SU-DHL-6 (cell line): ENCODE data around the gene CDIP1.

Experiments used
- H2AFZ ChIP-seq: fragments of 200-600 bp; sonication (generic); 2 replicates; pipeline ENCODE4 v1.6.1; 2014; ENCODE audit warnings: low read depth, mild to moderate bottlenecking, moderate library complexity, mixed read lengths, antibody characterized with exemption, low read length; ENCODE audit not compliant: severe bottlenecking
- H3F3A ChIP-seq: fragments of 200-600 bp; shearing (Covaris generic); 2 replicates; pipeline ENCODE4 v1.6.0; 2016; ENCODE audit warnings: antibody characterized with exemption, mild to moderate bottlenecking; ENCODE audit not compliant: insufficient read depth
- H3K27ac ChIP-seq: fragments of 200-600 bp; sonication (generic); 2 replicates; pipeline ENCODE4 v1.5.1; 2016; ENCODE audit warnings: low read depth, mild to moderate bottlenecking, low read length, moderate library complexity, mixed read lengths
- H3K27me3 ChIP-seq: fragments of 200-600 bp; sonication (generic), shearing (Covaris generic); 2 replicates; pipeline ENCODE4 v1.6.0; 2014; ENCODE audit warnings: mild to moderate bottlenecking, low read length
- H3K36me3 ChIP-seq: fragments of 200-600 bp; sonication (generic); 2 replicates; pipeline ENCODE4 v1.6.1; 2014; ENCODE audit warnings: mild to moderate bottlenecking, low read length, mixed read lengths
- H3K4me2 ChIP-seq: fragments of 300-600, 200-600 bp; shearing (Covaris generic), sonication (generic); 2 replicates; pipeline ENCODE4 v1.6.0; 2014; ENCODE audit warnings: low read length, low read depth, mild to moderate bottlenecking; ENCODE audit not compliant: poor library complexity, severe bottlenecking
- H3K4me3 ChIP-seq: fragments of 200-600 bp; sonication (generic); 2 replicates; pipeline ENCODE4 v1.5.1; 2014; ENCODE audit warnings: antibody characterized with exemption, low read length, mild to moderate bottlenecking, mixed read lengths; ENCODE audit not compliant: insufficient read depth, poor library complexity, severe bottlenecking
- H3K79me2 ChIP-seq: fragments of 200-600 bp; sonication (generic); 2 replicates; pipeline ENCODE4 v1.6.1; 2014; ENCODE audit warnings: mild to moderate bottlenecking, low read length, moderate library complexity; ENCODE audit not compliant: insufficient read depth
- H3K9ac ChIP-seq: fragments of 200-600 bp; sonication (generic); 2 replicates; pipeline ENCODE4 v1.7.0; 2014; ENCODE audit warnings: mild to moderate bottlenecking, low read length
- H3K9me2 ChIP-seq: fragments of 200-600 bp; sonication (generic); replicated peaks from 2 replicates; pipeline ENCODE4 v1.6.1; 2014; ENCODE audit warnings: low read length; ENCODE audit not compliant: insufficient read depth
- H3K9me3 ChIP-seq: fragments of 200-600 bp; sonication (generic); 2 replicates; pipeline ENCODE4 v1.6.1; 2014; ENCODE audit warnings: low read length, mixed read lengths; ENCODE audit not compliant: insufficient read depth
- H4K20me1 ChIP-seq: fragments of 200-600 bp; sonication (generic); 2 replicates; pipeline ENCODE4 v1.6.1; 2014; ENCODE audit warnings: low read depth, mild to moderate bottlenecking, antibody characterized with exemption, low read length, moderate library complexity, mixed read lengths
- EZH2phosphoT487 ChIP-seq: fragments of 200-600 bp; sonication (generic), shearing (Covaris generic); conservative IDR thresholded peaks from 2 replicates; pipeline ENCODE4 v1.6.1; 2018; ENCODE audit warnings: mild to moderate bottlenecking, antibody characterized with exemption, low read length, moderate library complexity, mixed read lengths
- TF ChIP-seq, protein P1 (sequence below): fragments of 200-600 bp; sonication (generic); IDR thresholded peaks from one replicate; pipeline ENCODE4 v1.5.1; 2017; ENCODE audit warnings: antibody characterized with exemption, mild to moderate bottlenecking, low read length, moderate library complexity; ENCODE audit not compliant: insufficient read depth, poor library complexity, severe bottlenecking

CDIP1 gene

DNA sequence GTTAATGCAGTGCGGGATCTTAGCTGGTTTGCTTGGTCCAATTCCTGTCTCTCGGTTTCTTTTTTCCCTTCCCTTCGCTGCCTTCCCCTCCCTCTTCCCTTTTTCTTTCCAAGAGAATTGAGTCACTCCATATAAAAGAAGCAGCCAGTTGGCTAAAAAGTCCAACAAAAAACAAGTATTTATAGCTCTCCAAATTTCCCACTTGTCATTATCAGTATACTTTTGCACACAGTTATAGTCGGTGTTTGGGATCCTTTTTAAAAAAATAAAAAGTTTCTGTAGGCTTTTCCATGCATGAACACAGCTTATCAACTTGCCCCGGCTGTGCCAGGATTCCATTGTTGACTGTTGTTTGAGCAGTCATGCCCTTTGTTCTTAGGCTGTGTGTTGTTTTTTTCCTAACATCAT is 37.5 kb downstream of the CDIP1 start:
- H3K79me2 ChIP-seq: peaks cover 46% of the 10 kb centered on the region
- no peaks in the 10 kb centered on the region for H3K27me3 ChIP-seq
- H3K4me3 ChIP-seq: no peak overlapping the region
- H3K36me3 ChIP-seq: 0 out of 2 replicates have a peak, but pooled peaks cover 2% of the 10 kb centered on the region
- H3K4me2 ChIP-seq: no peak overlapping the region
- peaks cover 13% of the 10 kb centered on the region for H3F3A ChIP-seq
- no peaks in the 10 kb centered on the region for H3K9me3 ChIP-seq
- peaks cover 5% of the 10 kb centered on the region; the same call in 1 of the 2 replicates for H4K20me1 ChIP-seq
- H2AFZ ChIP-seq: no peak overlapping the region
- H3K27ac ChIP-seq: no peak overlapping the region
- no peaks in the 10 kb centered on the region for H3K9me2 ChIP-seq
- TF ChIP-seq EZH2phosphoT487: no peak
- TF ChIP-seq, protein P1, sequence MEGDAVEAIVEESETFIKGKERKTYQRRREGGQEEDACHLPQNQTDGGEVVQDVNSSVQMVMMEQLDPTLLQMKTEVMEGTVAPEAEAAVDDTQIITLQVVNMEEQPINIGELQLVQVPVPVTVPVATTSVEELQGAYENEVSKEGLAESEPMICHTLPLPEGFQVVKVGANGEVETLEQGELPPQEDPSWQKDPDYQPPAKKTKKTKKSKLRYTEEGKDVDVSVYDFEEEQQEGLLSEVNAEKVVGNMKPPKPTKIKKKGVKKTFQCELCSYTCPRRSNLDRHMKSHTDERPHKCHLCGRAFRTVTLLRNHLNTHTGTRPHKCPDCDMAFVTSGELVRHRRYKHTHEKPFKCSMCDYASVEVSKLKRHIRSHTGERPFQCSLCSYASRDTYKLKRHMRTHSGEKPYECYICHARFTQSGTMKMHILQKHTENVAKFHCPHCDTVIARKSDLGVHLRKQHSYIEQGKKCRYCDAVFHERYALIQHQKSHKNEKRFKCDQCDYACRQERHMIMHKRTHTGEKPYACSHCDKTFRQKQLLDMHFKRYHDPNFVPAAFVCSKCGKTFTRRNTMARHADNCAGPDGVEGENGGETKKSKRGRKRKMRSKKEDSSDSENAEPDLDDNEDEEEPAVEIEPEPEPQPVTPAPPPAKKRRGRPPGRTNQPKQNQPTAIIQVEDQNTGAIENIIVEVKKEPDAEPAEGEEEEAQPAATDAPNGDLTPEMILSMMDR: no peak
- no peak overlapping the region for H3K9ac ChIP-seq

DNA sequence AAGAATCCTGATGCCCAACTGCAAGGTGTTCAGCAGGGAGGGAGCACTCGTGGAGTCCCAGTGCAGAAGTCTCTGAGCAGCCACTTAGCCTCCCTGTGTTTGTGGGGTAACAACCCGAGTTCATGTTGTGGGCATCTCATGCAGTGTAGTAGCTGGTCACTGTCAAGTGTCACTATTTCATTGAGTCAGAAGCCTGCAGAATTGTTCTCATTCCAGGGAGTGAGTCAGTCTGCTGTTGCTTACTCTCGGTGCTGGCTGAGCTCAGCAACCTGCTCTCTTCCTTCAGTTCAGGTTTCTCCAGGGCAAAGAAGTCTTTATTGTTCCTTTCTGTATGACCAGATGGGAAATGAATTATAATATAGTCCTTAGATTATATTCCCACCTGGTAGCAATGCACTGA is 38.3 kb downstream of the CDIP1 start:
- H4K20me1 ChIP-seq: peaks cover 5% of the 10 kb centered on the region; the same call in 1 of the 2 replicates
- H3K79me2 ChIP-seq: peaks cover 51% of the 10 kb centered on the region
- H3F3A ChIP-seq: peaks cover 7% of the 10 kb centered on the region
- no peaks in the 10 kb centered on the region for H3K27me3 ChIP-seq
- H2AFZ ChIP-seq: no peak overlapping the region
- H3K4me3 ChIP-seq: no peak overlapping the region
- 0 out of 2 replicates have a peak, but pooled peaks cover 2% of the 10 kb centered on the region for H3K36me3 ChIP-seq
- no peak for TF ChIP-seq EZH2phosphoT487
- TF ChIP-seq, protein P1: no peak
- H3K9me3 ChIP-seq: no peaks in the 10 kb centered on the region
- H3K9ac ChIP-seq: no peak overlapping the region
- no peak overlapping the region for H3K27ac ChIP-seq
- H3K9me2 ChIP-seq: no peaks in the 10 kb centered on the region
- H3K4me2 ChIP-seq: no peak overlapping the region

DNA sequence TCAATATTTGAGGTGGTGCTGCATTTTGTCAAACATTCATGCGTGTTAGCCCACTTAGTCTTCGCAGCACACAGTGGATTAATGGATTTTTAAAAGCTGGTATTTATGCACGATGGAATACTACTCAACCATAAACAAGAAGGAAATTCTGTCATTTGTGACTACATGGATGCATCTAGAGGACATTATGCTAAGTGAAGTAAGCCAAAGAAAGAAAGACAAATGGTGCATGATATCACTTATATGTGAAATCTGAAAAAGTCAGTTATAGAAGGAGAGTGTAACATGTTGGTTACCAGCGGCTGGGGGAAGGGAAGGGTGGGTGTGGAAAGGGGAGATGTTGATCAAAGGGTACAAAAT is 39.4 kb downstream of the CDIP1 start:
- Histone ChIP-seq H3K27ac (no peak overlapping the region), H3K9ac (no peak overlapping the region), H3K4me3 (no peak overlapping the region), H3K9me3 (no peaks in the 10 kb centered on the region), H4K20me1 (peaks cover 8% of the 10 kb centered on the region; the same call in 1 of the 2 replicates), H3K4me2 (no peak overlapping the region), H3F3A (no peaks in the 10 kb centered on the region; the same call in 1 of the 2 replicates), H2AFZ (no peak overlapping the region), H3K27me3 (no peaks in the 10 kb centered on the region), H3K9me2 (no peaks in the 10 kb centered on the region), H3K79me2 (peaks cover 61% of the 10 kb centered on the region), H3K36me3 (0 out of 2 replicates have a peak, but pooled peaks cover 2% of the 10 kb centered on the region)
- no peak for TF ChIP-seq EZH2phosphoT487
- TF ChIP-seq, protein P1: no peak
